SK-N-SH (cell line): ENCODE measurements around the gene RAC3. TPM values are rescaled to one million over a fixed set of nuclear protein-coding genes. Genes with fewer than 3 reads are reported as not detected.

Experiments
- CTCF ChIA-PET: fragments of 300-600, 350-600 bp; formaldehyde crosslinking; extraction: SDS; loops from one replicate; lab custom pipeline; 2021; lab: Yijun Ruan, JAX
- POLR2A ChIA-PET: fragments of 350-600 bp; sonication (Branson Sonifier 250); formaldehyde crosslinking; extraction: SDS; loops from one replicate; lab custom pipeline; 2020; ENCODE audit warnings: antibody characterized with exemption, inconsistent platforms; lab: Yijun Ruan, JAX
- DNase-seq: peaks from one replicate; pipeline ENCODE4 v3.0.0; 2012
- H2AFZ ChIP-seq: fragments of 200-600 bp; sonication (generic); 2 replicates; pipeline ENCODE4 v1.8.1; 2016; ENCODE audit warnings: antibody characterized with exemption, mild to moderate bottlenecking, low read depth
- H3F3A ChIP-seq: fragments of 200-600 bp; sonication (generic); replicated peaks from 2 replicates; pipeline ENCODE3; 2016; ENCODE audit warnings: antibody characterized with exemption, mild to moderate bottlenecking; ENCODE audit not compliant: insufficient read depth
- H3K27ac ChIP-seq, 2 experiments: fragments of 200-500 bp in 1 of 2; fragments of 200-600 bp in 1 of 2; sonication (Bioruptor generic) in 1 of 2; sonication (generic), shearing (Covaris generic) in 1 of 2; 2 replicates each; pipeline versions ENCODE4 v1.5.1 to v1.6.1; 2014 to 2016; ENCODE audit warnings: low read depth in 2 of 2, inconsistent platforms in 1 of 2, low read length in 1 of 2, mild to moderate bottlenecking in 1 of 2, mixed read lengths in 1 of 2
- H3K27me3 ChIP-seq: fragments of 200-600 bp; sonication (generic), shearing (Covaris generic); 2 replicates; pipeline ENCODE4 v1.6.1; 2016; ENCODE audit warnings: mixed run types; ENCODE audit not compliant: insufficient read depth
- H3K36me3 ChIP-seq, 2 experiments: fragments of 200-500 bp in 1 of 2; fragments of 200-600 bp in 1 of 2; sonication (Bioruptor generic) in 1 of 2; sonication (generic) in 1 of 2; replicated peaks in 1 of 2; 2 replicates each; pipeline versions ENCODE3 to v1.5.1; 2014 to 2016; ENCODE audit warnings: low read length in 1 of 2, mild to moderate bottlenecking in 1 of 2; ENCODE audit not compliant: insufficient read depth in 2 of 2, control insufficient read depth in 1 of 2
- H3K4me1 ChIP-seq, 2 experiments: fragments of 200-500 bp in 1 of 2; fragments of 200-600 bp in 1 of 2; sonication (Bioruptor generic) in 1 of 2; sonication (generic), shearing (Covaris generic) in 1 of 2; 2 replicates each; pipeline versions ENCODE4 v1.5.1 to v1.6.1; 2014 to 2016; ENCODE audit warnings: low read depth in 1 of 2, low read length in 1 of 2, mixed run types in 1 of 2; ENCODE audit not compliant: insufficient read depth in 2 of 2, control insufficient read depth in 1 of 2
- H3K4me2 ChIP-seq: fragments of 200-600 bp; sonication (generic), shearing (Covaris generic); 2 replicates; pipeline ENCODE4 v1.6.1; 2017; ENCODE audit warnings: mixed run types
- H3K4me3 ChIP-seq, 2 experiments: fragments of 200-500 bp in 1 of 2; fragments of 200-600 bp in 1 of 2; sonication (Bioruptor generic) in 1 of 2; sonication (generic), shearing (Covaris generic) in 1 of 2; 2 replicates each; pipeline versions ENCODE4 v1.5.1 to v1.8.1; 2014 to 2016; ENCODE audit warnings: low read depth in 2 of 2, inconsistent platforms in 1 of 2, low read length in 1 of 2, mild to moderate bottlenecking in 1 of 2, mixed read lengths in 1 of 2, moderate library complexity in 1 of 2
- H3K79me2 ChIP-seq: fragments of 200-600 bp; sonication (generic); 2 replicates; pipeline ENCODE4 v1.8.1; 2017; ENCODE audit warnings: mild to moderate bottlenecking; ENCODE audit not compliant: insufficient read depth
- H3K9ac ChIP-seq: fragments of 200-600 bp; sonication (generic); 2 replicates; pipeline ENCODE4 v1.6.1; 2017; ENCODE audit warnings: mixed run types
- H3K9me2 ChIP-seq: fragments of 200-600 bp; sonication (generic); 2 replicates; pipeline ENCODE4 v1.6.1; 2017; ENCODE audit warnings: mixed run types
- H3K9me3 ChIP-seq: fragments of 200-600 bp; sonication (generic); 2 replicates; pipeline ENCODE4 v1.6.1; 2017; ENCODE audit warnings: mixed run types, mild to moderate bottlenecking, moderate library complexity
- H4K20me1 ChIP-seq: fragments of 200-600 bp; sonication (generic); 2 replicates; pipeline ENCODE4 v1.6.1; 2017; ENCODE audit warnings: mild to moderate bottlenecking, mixed run types; ENCODE audit not compliant: insufficient read depth
- CTCF ChIP-seq: fragments of 200-600 bp; sonication (generic); IDR thresholded peaks from 2 replicates; pipeline ENCODE4 v1.6.1; 2017; ENCODE audit warnings: antibody characterized with exemption, mild to moderate bottlenecking, moderate library complexity
- FOXM1 ChIP-seq: IDR thresholded peaks from 2 replicates; pipeline ENCODE4 v1.4.0; 2012; ENCODE audit warnings: low read depth, mild to moderate bottlenecking
- GABPA ChIP-seq: IDR thresholded peaks from 2 replicates; pipeline ENCODE4 v1.4.0; 2012; ENCODE audit warnings: low read depth, mild to moderate bottlenecking
- IRF3 ChIP-seq: fragments of 150-350 bp; IDR thresholded peaks from 2 replicates; pipeline ENCODE4 v1.6.1; 2016; ENCODE audit warnings: mild to moderate bottlenecking, low read depth, low read length
- MAX ChIP-seq: IDR thresholded peaks from 2 replicates; pipeline ENCODE4 v1.4.0; 2012; ENCODE audit warnings: low read depth
- NFIC ChIP-seq: IDR thresholded peaks from 2 replicates; pipeline ENCODE4 v1.4.0; 2012; ENCODE audit warnings: borderline replicate concordance
- NRF1 ChIP-seq: IDR thresholded peaks from 2 replicates; pipeline ENCODE4 v1.6.1; 2012; ENCODE audit warnings: low read depth, mild to moderate bottlenecking, low read length
- POLR2AphosphoS5 ChIP-seq: IDR thresholded peaks from 2 replicates; pipeline ENCODE4 v1.6.1; 2012; ENCODE audit warnings: low read depth, low read length
- RAD21 ChIP-seq: IDR thresholded peaks from 2 replicates; pipeline ENCODE4 v1.6.1; 2012; ENCODE audit warnings: mild to moderate bottlenecking, low read length
- TAF1 ChIP-seq: IDR thresholded peaks from 2 replicates; pipeline ENCODE4 v1.6.1; 2012; ENCODE audit warnings: low read depth, mild to moderate bottlenecking, low read length, moderate library complexity, borderline replicate concordance
- USF2 ChIP-seq: fragments of 150-350 bp; IDR thresholded peaks from 2 replicates; pipeline ENCODE4 v1.6.1; 2017; ENCODE audit warnings: antibody characterized with exemption, low read length, low read depth, borderline replicate concordance
- WGBS: methylation state at CpG from one replicate; pipeline ENCODE4 v1.1.6; 2017; ENCODE audit warnings: low lambda C conversion rate; 5-methylcytosine and 5-hydroxymethylcytosine counted together
- polyA plus RNA-seq, 3 experiments: library from polyadenylated mRNA; depleted of rRNA; stranded (reverse); fragments of >200 nt; gene quantifications; 2 replicates each; pipeline ENCODE4 v1.2.3, GENCODE V29; 2012

Gene RAC3
- polyA plus RNA-seq, 1 of the 3 experiments (the other 2 are of a cell fraction), result 83.6 TPM

GRCh38 chr17:82079001-82079677 lies 47.7 kb downstream of the RAC3 start:
- Histone ChIP-seq H2AFZ (no peak overlapping the region), H3K9me2 (no peaks in the 10 kb centered on the region), H3K79me2 (no peaks in the 10 kb centered on the region), H3K9ac (no peak overlapping the region), H3K4me2 (no peak overlapping the region), H4K20me1 (no peaks in the 10 kb centered on the region), H3K4me3 (no peak overlapping the region), H3K9me3 (no peaks in the 10 kb centered on the region), H3F3A (peaks cover 17% of the 10 kb centered on the region), H3K36me3 (peaks cover 16 to 56% of the 10 kb centered on the region in 2 experiments), H3K4me1 (no peaks in the 10 kb centered on the region), H3K27me3 (no peaks in the 10 kb centered on the region), H3K27ac (no peak overlapping the region)
- TF ChIP-seq MAX, result no peak
- WGBS, result 91% methylated on average over 26 of the region's 47 CpGs
- no peak for DNase-seq
- POLR2A ChIA-PET, result interaction anchor here (1.1 kb wide), 1 partner anchor 18 kb away, joined by 3 read pairs; no protein-coding TSS in a partner anchor
- CTCF ChIA-PET, result interaction anchor here (0.7 to 0.9 kb wide), 2 partner anchors 35 to 49 kb away, joined by 3 to 6 read pairs; no protein-coding TSS in a partner anchor

DNA sequence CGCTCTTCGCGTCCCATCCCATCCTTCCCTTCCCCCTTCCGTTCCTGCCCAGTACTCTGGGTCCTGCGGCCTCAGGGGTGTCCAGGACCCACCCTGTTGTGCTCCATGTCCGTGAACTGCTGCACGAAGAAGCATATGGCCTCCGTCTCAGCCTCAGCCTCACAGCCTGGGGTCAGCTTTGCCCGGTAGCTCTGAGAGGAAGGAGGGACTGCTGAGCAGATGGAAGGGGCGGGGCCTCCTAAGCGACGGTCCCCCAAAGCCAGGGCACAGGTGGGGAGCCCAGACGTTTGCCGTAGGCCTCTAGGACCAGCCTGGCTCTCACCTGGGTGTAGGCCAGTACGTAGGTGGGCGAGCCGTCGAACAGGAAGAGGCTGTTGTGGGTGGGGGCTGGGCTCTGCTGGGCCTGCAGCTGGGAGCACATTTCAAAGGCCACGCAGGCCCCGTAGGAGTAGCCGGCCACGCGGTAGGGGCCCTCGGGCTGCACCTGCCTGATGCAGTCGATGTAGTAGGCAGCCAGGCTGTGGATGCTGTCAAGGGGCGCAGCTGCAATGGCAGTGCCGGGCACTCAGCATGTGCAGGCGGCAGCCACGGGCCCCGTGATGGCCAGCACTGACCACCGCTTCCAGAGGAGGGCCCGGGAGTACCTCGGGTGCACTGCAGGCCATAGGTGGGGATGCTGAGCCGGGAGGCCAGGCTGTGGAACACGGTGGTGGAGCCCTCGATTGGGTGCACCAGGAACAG lies 48.7 kb downstream of the RAC3 start:
- POLR2A ChIA-PET, result interaction anchor here (1.1 kb wide), 1 partner anchor 17 kb away, joined by 3 read pairs; no protein-coding TSS in a partner anchor
- 92% methylated on average over 30 of the region's 36 CpGs for WGBS
- no peaks in the 10 kb centered on the region for H3K9me2 ChIP-seq
- no peak for DNase-seq
- H3K4me1 ChIP-seq, result no peaks in the 10 kb centered on the region
- no peak overlapping the region for H3K4me3 ChIP-seq
- TF ChIP-seq NRF1, result no peak
- no peak for TF ChIP-seq GABPA
- no peak for TF ChIP-seq FOXM1
- no peak for TF ChIP-seq NFIC
- TF ChIP-seq RAD21, result no peak
- H4K20me1 ChIP-seq, result no peaks in the 10 kb centered on the region
- H3K36me3 ChIP-seq, result peaks cover 16 to 66% of the 10 kb centered on the region in 2 experiments
- H2AFZ ChIP-seq, result no peak overlapping the region
- H3F3A ChIP-seq, result peaks cover 12% of the 10 kb centered on the region
- H3K27me3 ChIP-seq, result no peaks in the 10 kb centered on the region
- CTCF ChIA-PET, result interaction anchor here (0.9 to 2.6 kb wide), 2 partner anchors 14 to 50 kb away, joined by 3 to 12 read pairs; no protein-coding TSS in a partner anchor
- H3K79me2 ChIP-seq, result no peaks in the 10 kb centered on the region
- H3K9ac ChIP-seq, result no peak overlapping the region
- H3K27ac ChIP-seq, result no peak overlapping the region
- H3K4me2 ChIP-seq, result no peak overlapping the region
- no peaks in the 10 kb centered on the region for H3K9me3 ChIP-seq

GRCh38 chr17:82080789-82081464 lies 49.4 kb downstream of the RAC3 start:
- Histone ChIP-seq H3K4me1 (no peaks in the 10 kb centered on the region), H3K9me2 (no peaks in the 10 kb centered on the region), H3K9me3 (no peaks in the 10 kb centered on the region), H3K27me3 (no peaks in the 10 kb centered on the region)
- POLR2A ChIA-PET, result interaction anchor here (0.6 kb wide), 1 partner anchor 59 kb away, joined by 3 read pairs; no protein-coding TSS in a partner anchor
- TF ChIP-seq CTCF (no peak), TAF1 (no peak), POLR2AphosphoS5 (no peak), USF2 (no peak), IRF3 (no peak)
- TF ChIP-seq, all 33 proteins: peak for 0
- Histone ChIP-seq H3K4me3 (no peak overlapping the region), H2AFZ (no peak overlapping the region), H4K20me1 (no peaks in the 10 kb centered on the region), H3F3A (peaks cover 12% of the 10 kb centered on the region), H3K4me2 (no peak overlapping the region), H3K79me2 (no peaks in the 10 kb centered on the region), H3K27ac (no peak overlapping the region), H3K36me3 (peaks cover 16 to 73% of the 10 kb centered on the region in 2 experiments), H3K9ac (no peak overlapping the region)
- 93% methylated on average over 38 of the region's 44 CpGs for WGBS
- DNase-seq, result no peak
- CTCF ChIA-PET, result interaction anchor here (0.9 to 2.6 kb wide), 2 partner anchors 14 to 51 kb away, joined by 3 to 12 read pairs; no protein-coding TSS in a partner anchor
